Colon (tissue), 2 donors: ENCODE data around the gene MTFR2.

ENCODE experiments used
- FAIRE-seq: peaks from 2 replicates; lab custom pipeline; 2012; peaks lifted over from hg19 to GRCh38; lab: Jason Lieb, UNC
- donor health status: control.
- donor health status: control.

Gene MTFR2

GRCh38 chr6:136184738-136185137 lies 65.4 kb downstream of the MTFR2 start:
- no peak for FAIRE-seq

DNA sequence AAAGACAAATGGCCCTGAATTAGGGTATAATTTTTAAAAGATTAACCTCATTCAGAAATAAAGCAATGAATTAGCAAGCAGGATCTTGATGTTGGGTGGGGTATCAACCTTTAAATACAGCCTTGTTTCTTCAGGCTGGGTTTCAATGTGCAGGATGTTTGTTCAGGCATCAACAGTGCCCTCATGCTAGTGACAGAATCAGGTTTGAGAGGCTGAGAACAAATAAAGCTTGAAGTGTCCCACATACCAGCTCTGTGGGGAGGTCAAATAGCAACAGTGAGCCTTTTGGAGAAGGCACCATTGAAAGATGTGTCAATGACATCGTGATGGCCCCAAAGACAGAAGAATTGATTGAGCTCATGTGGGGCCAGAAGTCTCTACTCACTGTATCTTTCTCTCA lies 68.2 kb downstream of the MTFR2 start:
- FAIRE-seq = no peak

GRCh38 chr6:136181512-136181833 lies 68.6 kb downstream of the MTFR2 start:
- no peak for FAIRE-seq
